GM10847 (cell line): Measurements from ENCODE around the gene PDCD7.

ENCODE experiments used
- POLR2A ChIP-seq: IDR thresholded peaks from 2 replicates; pipeline ENCODE4 v1.6.1; 2011; ENCODE audit not compliant: insufficient read length; ENCODE audit errors: extremely low read depth

The PDCD7 gene

GRCh38 chr15:65095747-65096104 is 37.9 kb downstream of the PDCD7 start:
- no peak for TF ChIP-seq POLR2A

- TF ChIP-seq POLR2A, result no peak
These were observed 38.4 kb downstream of the PDCD7 start for GRCh38 chr15:65095011-65095746.

- TF ChIP-seq POLR2A, result no peak
These were observed 39.2 kb downstream of the PDCD7 start for GRCh38 chr15:65094294-65094995.

GRCh38 chr15:65092911-65093792 is 40.5 kb downstream of the PDCD7 start:
- TF ChIP-seq POLR2A, result no peak

GRCh38 chr15:65091946-65092770 is 41.5 kb downstream of the PDCD7 start:
- TF ChIP-seq POLR2A, result no peak

GRCh38 chr15:65089206-65089824 is 44.3 kb downstream of the PDCD7 start:
- TF ChIP-seq POLR2A, result no peak

GRCh38 chr15:65088643-65089021 is 45.0 kb downstream of the PDCD7 start:
- TF ChIP-seq POLR2A, result no peak

- no peak for TF ChIP-seq POLR2A
These were observed 45.5 kb downstream of the PDCD7 start for GRCh38 chr15:65087873-65088642.

GRCh38 chr15:65087411-65087810 is 46.2 kb downstream of the PDCD7 start:
- TF ChIP-seq POLR2A, result no peak

- no peak for TF ChIP-seq POLR2A
These were observed 46.9 kb downstream of the PDCD7 start for GRCh38 chr15:65086680-65087111.

- TF ChIP-seq POLR2A, result no peak
These were observed 47.5 kb downstream of the PDCD7 start for GRCh38 chr15:65085990-65086679.

GRCh38 chr15:65085207-65085753 is 48.3 kb downstream of the PDCD7 start:
- TF ChIP-seq POLR2A, result no peak

- no peak for TF ChIP-seq POLR2A
These were observed 49.0 kb downstream of the PDCD7 start for GRCh38 chr15:65084500-65085206.
